ENCODE results near the gene PIAS4. TPM values are rescaled to one million over a fixed set of nuclear protein-coding genes. Genes with fewer than 3 reads are reported as not detected.

PIAS4 gene
- total and polyA plus RNA-seq, 9 of the 15 experiments (the other 6 are each of a cell fraction or from before 2014, with no cell fraction given): 0.27 to 34.9 (median 14.4) TPM

GRCh38 chr19:3984908-3985642 is 22.5 kb upstream of the PIAS4 start, which contains the start of gene EEF2 (continued):
- TF ChIP-seq ZFP91 (CRISPR knock-in tag; IDR thresholded peaks at IDR 0.05) (no peak), TCFL5 (CRISPR knock-in tag; conservative IDR thresholded peaks at IDR 0.05) (no peak), SNIP1 (IDR thresholded peaks at IDR 0.05; ENCODE audit: low read depth) (no peak), GABPB1 (CRISPR knock-in tag; IDR thresholded peaks at IDR 0.05) (peak; percentile 83), FOXP4 (CRISPR knock-in tag; IDR thresholded peaks at IDR 0.05; ENCODE audit: borderline replicate concordance) (peak; percentile 92), POLR2A (conservative IDR thresholded peaks at IDR 0.05) (peak; percentile 100), SMC3 (conservative IDR thresholded peaks at IDR 0.05; ENCODE audit: insufficient read depth, low read depth, low read length) (no peak), CTCFL (IDR thresholded peaks at IDR 0.05; ENCODE audit: borderline replicate concordance, insufficient read depth, low read depth, low read length, poor library complexity, severe bottlenecking) (no peak), ZNF282 (CRISPR knock-in tag; IDR thresholded peaks at IDR 0.05) (peak; percentile 96), ZNF76 (CRISPR knock-in tag; IDR thresholded peaks at IDR 0.05; ENCODE audit: borderline replicate concordance) (no peak), KAT8 (IDR thresholded peaks at IDR 0.05; ENCODE audit: low read depth) (no peak), RNF2 (IDR thresholded peaks at IDR 0.05) (peak; percentile 37; the same call in 1 of the 2 replicates), PTBP1 (IDR thresholded peaks at IDR 0.05; ENCODE audit: low read depth, low read length) (no peak), HMG20B (CRISPR knock-in tag; IDR thresholded peaks at IDR 0.05) (no peak), ZNF3 (CRISPR knock-in tag; IDR thresholded peaks at IDR 0.05) (no peak), GTF3C2 (IDR thresholded peaks at IDR 0.05; ENCODE audit: borderline replicate concordance, extremely low read depth, insufficient read length) (no peak), LARP7 (IDR thresholded peaks at IDR 0.05) (no peak), ZNF561 (CRISPR knock-in tag; conservative IDR thresholded peaks at IDR 0.05) (no peak)
